Keratinocyte (primary cell): ENCODE data around the gene ASF1B. TPM values are rescaled to one million over a fixed set of nuclear protein-coding genes. Genes with fewer than 3 reads are reported as not detected.

Experiments used
- DNase-seq: peaks from one replicate; pipeline ENCODE4 v3.0.0-alpha.2; 2011; ENCODE audit warnings: low read depth, missing footprints, low spot score
- FAIRE-seq: peaks from 2 replicates; lab custom pipeline; 2011; peaks lifted over from hg19 to GRCh38; lab: Jason Lieb, UNC
- H2AFZ ChIP-seq: 2 replicates; pipeline ENCODE4 v1.6.0; 2012; ENCODE audit warnings: low read length, control low read depth, inconsistent platforms; ENCODE audit not compliant: control insufficient read depth
- H3K27ac ChIP-seq: 2 replicates; pipeline ENCODE4 v1.5.1; 2011; ENCODE audit warnings: low read length; ENCODE audit not compliant: control insufficient read depth, insufficient read depth
- H3K27me3 ChIP-seq: 3 replicates; pipeline ENCODE4 v1.6.0; 2011; ENCODE audit warnings: low read length; ENCODE audit not compliant: control insufficient read depth, insufficient read depth; ENCODE audit errors: extremely low read depth
- H3K36me3 ChIP-seq, 2 experiments: 2 replicates in 1 of 2; 3 replicates in 1 of 2; pipeline ENCODE4 v1.5.1; 2011; ENCODE audit warnings: low read length in 2 of 2, mild to moderate bottlenecking in 1 of 2; ENCODE audit not compliant: control insufficient read depth in 2 of 2, insufficient read depth in 2 of 2; ENCODE audit errors: extremely low read depth in 1 of 2
- H3K4me1 ChIP-seq: 3 replicates; pipeline ENCODE4 v1.5.1; 2011; ENCODE audit warnings: low read length; ENCODE audit not compliant: control insufficient read depth, insufficient read depth; ENCODE audit errors: extremely low read depth
- H3K4me2 ChIP-seq: 3 replicates; pipeline ENCODE4 v1.6.0; 2011; ENCODE audit warnings: low read depth, low read length; ENCODE audit not compliant: control insufficient read depth, insufficient read depth; ENCODE audit errors: extremely low read depth
- H3K4me3 ChIP-seq, 3 experiments: fragments of 200-600 bp in 1 of 3; sonication (generic) in 1 of 3; 2 replicates in 2 of 3; 3 replicates in 1 of 3; pipeline ENCODE4 v1.5.1; 2011 to 2016; ENCODE audit warnings: low read length in 3 of 3, mild to moderate bottlenecking in 3 of 3, control low read depth in 2 of 3, inconsistent platforms in 1 of 3, low read depth in 1 of 3, mixed read lengths in 1 of 3, mixed run types in 1 of 3, moderate library complexity in 1 of 3; ENCODE audit not compliant: control insufficient read depth in 2 of 3, insufficient read depth in 2 of 3; ENCODE audit errors: extremely low read depth in 1 of 3
- H3K79me2 ChIP-seq: 2 replicates; pipeline ENCODE4 v1.6.0; 2012; ENCODE audit warnings: low read length; ENCODE audit not compliant: control insufficient read depth, insufficient read depth
- H3K9ac ChIP-seq: 3 replicates; pipeline ENCODE4 v1.6.0; 2011; ENCODE audit warnings: low read length; ENCODE audit not compliant: control insufficient read depth, insufficient read depth; ENCODE audit errors: extremely low read depth
- H3K9me1 ChIP-seq: 3 replicates; pipeline ENCODE4 v1.6.0; 2011; ENCODE audit warnings: low read length; ENCODE audit not compliant: control insufficient read depth, insufficient read depth; ENCODE audit errors: extremely low read depth
- H3K9me3 ChIP-seq: 2 replicates; pipeline ENCODE4 v1.5.1; 2012; ENCODE audit warnings: low read depth, low read length; ENCODE audit not compliant: control insufficient read depth
- H4K20me1 ChIP-seq: 3 replicates; pipeline ENCODE4 v1.6.0; 2011; ENCODE audit warnings: low read length; ENCODE audit not compliant: control insufficient read depth, insufficient read depth; ENCODE audit errors: extremely low read depth
- EZH2 ChIP-seq: IDR thresholded peaks from one replicate; pipeline ENCODE4 v1.6.1; 2012; ENCODE audit warnings: inconsistent platforms, mild to moderate bottlenecking, low read length, moderate library complexity
- dilution Hi-C: fragments of 300-500 bp; cut with MboI; formaldehyde crosslinking; loops from one replicate; pipeline ENCODE4 v1.7.0; 2020; ENCODE audit warnings: low sequenced_read_pairs; ENCODE audit not compliant: extremely low pct_ligation_motif_present
- polyA plus RNA-seq, 5 experiments: library from polyadenylated mRNA; depleted of rRNA in 3 of 5; stranded (reverse) in 3 of 5; stranded (forward) in 1 of 5; unstranded in 1 of 5; fragments of >200 nt; gene quantifications; 1 replicate in 1 of 5; 2 replicates in 3 of 5; 3 replicates in 1 of 5; pipeline versions ENCODE4 v1.2.1 to v1.2.3, GENCODE V29; 2011 to 2012; ENCODE audit warnings: missing spikeins in 2 of 5, low read depth in 1 of 5, low replicate concordance in 1 of 5
- TF ChIP-seq, protein P1 (sequence below), 3 experiments: IDR thresholded peaks in 1 of 3; conservative IDR thresholded peaks in 1 of 3; optimal IDR thresholded peaks in 1 of 3; 2 replicates in 2 of 3; 3 replicates in 1 of 3; pipeline versions ENCODE3 to v1.5.1; 2011; ENCODE audit warnings: low read length in 3 of 3, mild to moderate bottlenecking in 3 of 3, moderate library complexity in 2 of 3, control low read depth in 1 of 3, inconsistent platforms in 1 of 3; ENCODE audit not compliant: insufficient read depth in 2 of 3; ENCODE audit errors: extremely low read depth in 1 of 3

Gene ASF1B
- polyA plus RNA-seq, 1 donor (not counting 4 experiments of a cell fraction or from before 2014, with no cell fraction given): 7.8 TPM

DNA sequence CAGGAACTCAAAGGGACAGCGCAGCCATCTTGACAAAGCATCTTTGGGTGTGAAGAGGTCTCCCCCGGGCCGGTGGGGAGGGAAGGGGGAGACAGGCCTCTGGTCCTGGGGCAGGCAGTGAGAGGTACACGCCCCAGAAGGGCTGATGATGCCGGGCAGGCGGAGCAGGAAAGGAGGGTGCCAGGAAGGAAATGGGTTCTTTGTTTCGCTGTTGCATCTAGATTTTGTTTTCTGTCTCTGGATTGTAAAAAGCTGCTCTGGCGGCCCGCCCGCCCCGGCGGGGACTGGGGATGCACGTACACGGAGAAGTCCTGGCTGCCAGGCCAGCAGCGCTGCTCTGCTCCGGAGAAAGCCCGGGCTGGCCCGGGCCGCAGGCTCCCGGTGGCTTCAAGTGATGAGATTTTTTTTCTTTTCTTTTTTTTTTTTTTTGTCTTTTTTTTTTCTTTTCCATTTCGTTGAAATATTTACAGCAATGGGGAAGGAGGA, 13.2 kb upstream of the ASF1B start:
- no peak overlapping the region for H3K27ac ChIP-seq
- no peak for FAIRE-seq

DNA sequence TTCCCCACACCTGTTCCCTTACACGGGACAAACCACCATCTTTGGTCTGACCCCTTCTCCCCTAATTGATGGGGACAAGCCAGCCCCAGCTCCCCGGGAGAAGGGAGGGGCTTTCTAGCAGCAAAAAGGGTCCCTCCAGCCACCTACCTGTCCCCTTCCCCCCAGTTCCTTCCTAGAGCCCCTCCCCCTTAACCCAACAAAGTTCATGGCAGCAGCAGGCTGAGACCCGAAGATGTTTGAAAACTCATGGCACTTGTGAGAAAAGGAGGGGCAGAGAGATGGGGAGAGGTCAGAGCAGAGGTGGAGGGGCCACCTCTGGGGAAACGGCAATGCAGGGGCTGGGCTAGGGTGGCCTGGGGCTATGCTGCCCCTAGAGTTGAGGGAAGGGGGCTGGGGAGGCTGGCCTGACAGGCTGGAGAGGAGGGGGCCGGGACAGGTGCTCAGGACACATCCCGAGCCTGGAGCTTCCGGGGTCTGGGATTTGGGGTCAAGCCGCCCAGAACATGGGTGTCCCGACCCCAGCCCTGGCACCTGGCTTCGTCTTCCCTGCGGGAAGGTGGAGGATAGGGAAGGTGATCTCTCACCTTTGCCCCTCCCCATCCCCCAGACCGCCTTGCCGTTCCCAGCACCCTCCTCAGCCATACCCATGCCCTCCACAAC, 12.5 kb upstream of the ASF1B start:
- FAIRE-seq (no peak), DNase-seq (no peak)
- no peaks in the 10 kb centered on the region for H3K79me2 ChIP-seq
- no peaks in the 10 kb centered on the region for H3K9me3 ChIP-seq
- H3K4me3 ChIP-seq: no peak overlapping the region
- dilution Hi-C loops: no loop called here
- H3K9me1 ChIP-seq: no peaks in the 10 kb centered on the region
- no peaks in the 10 kb centered on the region for H4K20me1 ChIP-seq
- peak overlapping the region; percentile 41 for H2AFZ ChIP-seq
- H3K36me3 ChIP-seq: peaks cover 0 to 2% of the 10 kb centered on the region in 2 experiments
- H3K9ac ChIP-seq: no peak overlapping the region
- TF ChIP-seq, protein P1, sequence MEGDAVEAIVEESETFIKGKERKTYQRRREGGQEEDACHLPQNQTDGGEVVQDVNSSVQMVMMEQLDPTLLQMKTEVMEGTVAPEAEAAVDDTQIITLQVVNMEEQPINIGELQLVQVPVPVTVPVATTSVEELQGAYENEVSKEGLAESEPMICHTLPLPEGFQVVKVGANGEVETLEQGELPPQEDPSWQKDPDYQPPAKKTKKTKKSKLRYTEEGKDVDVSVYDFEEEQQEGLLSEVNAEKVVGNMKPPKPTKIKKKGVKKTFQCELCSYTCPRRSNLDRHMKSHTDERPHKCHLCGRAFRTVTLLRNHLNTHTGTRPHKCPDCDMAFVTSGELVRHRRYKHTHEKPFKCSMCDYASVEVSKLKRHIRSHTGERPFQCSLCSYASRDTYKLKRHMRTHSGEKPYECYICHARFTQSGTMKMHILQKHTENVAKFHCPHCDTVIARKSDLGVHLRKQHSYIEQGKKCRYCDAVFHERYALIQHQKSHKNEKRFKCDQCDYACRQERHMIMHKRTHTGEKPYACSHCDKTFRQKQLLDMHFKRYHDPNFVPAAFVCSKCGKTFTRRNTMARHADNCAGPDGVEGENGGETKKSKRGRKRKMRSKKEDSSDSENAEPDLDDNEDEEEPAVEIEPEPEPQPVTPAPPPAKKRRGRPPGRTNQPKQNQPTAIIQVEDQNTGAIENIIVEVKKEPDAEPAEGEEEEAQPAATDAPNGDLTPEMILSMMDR (optimal IDR thresholded peaks at IDR 0.05 in 1 of 3, IDR thresholded peaks at IDR 0.05 in 1 of 3, conservative IDR thresholded peaks at IDR 0.05 in 1 of 3; ENCODE audit: extremely low read depth in 1 of 3, insufficient read depth in 2 of 3, low read length in 3 of 3): no peak
- no peak for TF ChIP-seq EZH2
- H3K27me3 ChIP-seq: no peaks in the 10 kb centered on the region
- no peak overlapping the region for H3K27ac ChIP-seq
- H3K4me2 ChIP-seq: peak overlapping the region; percentile 54
- H3K4me1 ChIP-seq: peaks cover 3% of the 10 kb centered on the region

More for the DNA sequence above, 13.2 kb upstream of the ASF1B start:
- no peak for DNase-seq
- Histone ChIP-seq H3K4me2 (peak overlapping the region; percentile 54), H4K20me1 (no peaks in the 10 kb centered on the region), H3K27me3 (no peaks in the 10 kb centered on the region), H3K79me2 (no peaks in the 10 kb centered on the region), H2AFZ (peak overlapping the region; percentile 41), H3K9me3 (no peaks in the 10 kb centered on the region), H3K4me3 (no peak overlapping the region), H3K4me1 (peaks cover 3% of the 10 kb centered on the region), H3K9ac (no peak overlapping the region), H3K36me3 (peaks cover 0 to 2% of the 10 kb centered on the region in 2 experiments), H3K9me1 (no peaks in the 10 kb centered on the region)
- TF ChIP-seq, protein P1 (optimal IDR thresholded peaks at IDR 0.05 in 1 of 3, IDR thresholded peaks at IDR 0.05 in 1 of 3, conservative IDR thresholded peaks at IDR 0.05 in 1 of 3; ENCODE audit: extremely low read depth in 1 of 3, insufficient read depth in 2 of 3, low read length in 3 of 3): no peak
- no peak for TF ChIP-seq EZH2
- dilution Hi-C loops: no loop called here
